GM19023 (cell line): ENCODE results near the gene SH2D1B.
"Not testable (repeated sequence)": the region's sequence is repeated elsewhere in the genome, so short reads cannot be mapped to it uniquely, and the experiment has no call there.

Source experiments
- ATAC-seq: cut with Tn5 transposase; IDR thresholded peaks from one replicate; pipeline ENCODE4 v1.9.1; 2021; ENCODE audit warnings: mild to moderate bottlenecking, moderate library complexity; ENCODE audit not compliant: unreplicated experiment

The SH2D1B gene

DNA sequence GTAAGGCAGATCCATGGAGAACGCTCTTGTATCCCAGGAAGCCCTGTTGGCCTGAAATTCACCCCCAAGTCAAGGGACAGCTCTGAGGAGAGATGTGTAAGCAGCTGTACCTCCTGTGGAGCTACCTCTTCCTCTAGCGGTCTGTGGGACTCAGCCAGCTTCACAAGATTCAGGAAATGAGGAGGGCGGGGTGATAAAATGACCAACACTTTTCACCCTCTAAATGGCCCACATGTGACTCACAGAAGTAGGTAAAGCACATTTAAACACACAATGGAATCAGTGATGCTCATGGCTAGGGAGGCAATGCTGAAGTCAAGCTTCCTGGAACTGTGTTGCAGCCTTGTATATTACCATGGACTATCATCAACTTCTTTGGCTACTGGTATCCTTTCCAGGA lies at the start of gene SH2D1B:
Gene SH2D1B, minus strand, starts transcription at position 135 of the 400 bp plus-strand sequence. Its CDS starts 120 bp downstream, at position 15.
- no peak for ATAC-seq

DNA sequence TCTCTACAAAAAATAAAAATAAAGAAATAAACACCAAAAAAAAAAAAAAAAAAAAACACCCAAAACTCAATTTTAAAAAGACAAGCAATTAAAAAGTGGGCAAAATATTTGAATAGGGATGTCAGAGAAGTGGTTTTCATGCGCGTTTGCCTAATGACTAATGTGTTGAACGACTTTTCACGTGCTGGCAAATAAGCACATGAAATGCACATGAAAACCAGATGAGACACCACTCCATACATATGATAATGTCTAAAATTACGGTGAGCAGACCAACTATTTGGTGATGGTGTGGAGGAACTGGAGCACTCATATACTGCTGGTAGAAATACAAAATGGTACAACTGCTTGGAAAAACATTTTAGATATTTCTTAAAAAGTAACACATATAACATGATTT lies 46.3 kb upstream of the SH2D1B start:
- no peak for ATAC-seq

DNA sequence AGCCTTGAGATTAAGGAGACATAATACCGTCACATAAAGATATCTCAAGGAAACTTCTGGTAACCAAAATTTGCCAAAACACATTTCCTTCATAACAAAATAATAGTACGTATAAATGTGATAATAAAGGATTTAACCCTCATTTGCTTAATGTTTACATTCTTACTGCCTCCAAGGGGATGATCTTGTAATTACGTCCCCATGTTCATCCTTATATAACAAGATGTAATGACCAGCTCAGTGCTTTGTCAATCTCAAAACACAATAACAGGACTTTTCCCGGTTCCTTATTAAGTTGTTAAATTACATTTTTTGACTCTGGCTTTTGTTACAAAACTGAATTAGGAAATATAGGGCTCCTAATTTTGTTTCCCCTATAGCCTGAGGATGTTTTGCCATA lies 44.4 kb upstream of the SH2D1B start:
- no peak for ATAC-seq

DNA sequence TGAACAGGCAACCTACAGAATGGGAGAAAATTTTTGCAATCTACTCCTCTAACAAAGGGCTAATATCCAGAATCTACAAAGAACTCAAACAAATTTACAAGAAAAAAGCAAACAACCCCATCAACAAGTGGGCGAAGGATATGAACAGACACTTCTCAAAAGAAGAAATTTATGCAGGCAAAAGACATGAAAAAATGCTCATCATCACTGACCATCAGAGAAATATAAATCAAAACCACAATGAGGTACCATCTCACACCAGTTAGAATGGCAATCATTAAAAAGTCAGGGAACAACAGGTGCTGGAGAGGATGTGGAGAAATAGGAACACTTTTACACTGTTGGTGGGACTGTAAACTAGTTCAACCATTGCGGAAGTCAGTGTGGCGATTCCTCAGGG lies 42.4 kb upstream of the SH2D1B start:
- not testable (repeated sequence) for ATAC-seq

DNA sequence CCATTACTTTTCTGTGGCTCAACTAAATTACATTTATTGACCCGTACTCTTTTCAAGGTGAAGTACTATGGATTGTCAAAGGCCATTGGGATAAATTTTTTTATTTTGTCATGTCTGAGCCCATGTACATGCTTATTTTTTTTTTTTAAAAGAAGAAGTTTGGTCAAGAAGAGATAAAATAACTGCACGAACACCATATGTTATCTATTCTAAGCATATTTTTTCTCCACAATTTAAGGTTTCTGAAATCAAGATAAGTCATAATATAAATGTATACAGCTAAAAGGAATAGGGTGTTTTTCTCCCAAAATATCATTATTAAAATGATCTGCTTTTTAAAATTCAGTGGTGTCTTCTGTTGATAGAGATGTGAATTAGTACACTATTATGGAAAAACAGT lies 35.0 kb upstream of the SH2D1B start:
- no peak for ATAC-seq

DNA sequence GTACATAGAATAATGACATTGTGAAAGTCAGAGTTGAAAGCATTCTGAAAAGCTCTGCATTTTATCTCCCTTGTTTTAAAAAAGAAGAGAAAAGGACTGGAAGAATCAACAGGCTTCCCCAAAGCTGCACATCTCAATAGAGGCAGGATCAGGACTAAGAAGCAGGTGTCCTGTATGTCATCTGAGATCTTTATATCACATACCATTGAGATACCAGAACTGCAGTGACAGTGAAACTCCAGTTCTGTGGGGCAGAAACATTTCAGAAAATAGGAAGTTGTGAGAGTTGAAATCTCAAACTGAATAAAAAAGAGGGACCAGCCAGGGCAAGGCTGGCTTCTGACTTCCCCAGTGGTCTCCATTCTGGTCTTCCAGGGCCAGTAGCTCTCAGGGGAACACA lies 33.0 kb upstream of the SH2D1B start:
- no peak for ATAC-seq

GRCh38 chr1:162432977-162433713 lies 21.2 kb upstream of the SH2D1B start:
- not testable (repeated sequence) for ATAC-seq

GRCh38 chr1:162430583-162430982 lies 18.6 kb upstream of the SH2D1B start:
- no peak for ATAC-seq

DNA sequence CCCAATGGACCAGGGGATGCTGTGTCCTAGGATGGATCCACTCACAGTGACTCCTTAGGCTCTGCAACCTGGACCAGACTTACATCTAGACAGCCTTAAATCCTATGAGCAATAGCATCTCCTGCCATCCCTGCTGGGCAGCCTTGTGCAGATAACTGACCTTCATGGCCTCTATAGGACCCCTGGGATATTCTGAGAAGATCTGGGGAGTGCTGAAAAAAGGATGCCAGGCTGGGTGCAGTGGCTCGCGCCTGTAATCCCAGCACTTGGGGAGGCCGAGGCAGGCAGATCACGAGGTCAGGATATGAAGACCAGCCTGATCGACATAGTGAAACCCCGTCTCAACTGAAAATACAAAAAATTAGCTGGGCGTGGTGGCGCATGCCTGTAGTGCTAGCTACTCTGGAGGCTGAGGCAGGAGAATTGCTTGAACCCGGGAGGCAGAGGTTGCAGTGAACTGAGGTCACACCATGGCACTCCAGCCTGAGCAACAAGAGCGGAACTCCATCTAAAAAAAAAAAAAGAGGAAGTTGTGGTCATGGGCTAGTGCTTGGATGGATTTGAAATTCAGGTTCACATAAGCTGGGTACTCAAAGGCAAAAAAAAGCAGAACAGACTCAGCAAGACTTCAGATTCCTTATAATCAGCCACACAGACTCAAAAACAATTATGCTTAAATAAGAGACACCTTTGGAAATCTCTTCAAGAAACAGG lies 10.9 kb upstream of the SH2D1B start:
- ATAC-seq = no peak

DNA sequence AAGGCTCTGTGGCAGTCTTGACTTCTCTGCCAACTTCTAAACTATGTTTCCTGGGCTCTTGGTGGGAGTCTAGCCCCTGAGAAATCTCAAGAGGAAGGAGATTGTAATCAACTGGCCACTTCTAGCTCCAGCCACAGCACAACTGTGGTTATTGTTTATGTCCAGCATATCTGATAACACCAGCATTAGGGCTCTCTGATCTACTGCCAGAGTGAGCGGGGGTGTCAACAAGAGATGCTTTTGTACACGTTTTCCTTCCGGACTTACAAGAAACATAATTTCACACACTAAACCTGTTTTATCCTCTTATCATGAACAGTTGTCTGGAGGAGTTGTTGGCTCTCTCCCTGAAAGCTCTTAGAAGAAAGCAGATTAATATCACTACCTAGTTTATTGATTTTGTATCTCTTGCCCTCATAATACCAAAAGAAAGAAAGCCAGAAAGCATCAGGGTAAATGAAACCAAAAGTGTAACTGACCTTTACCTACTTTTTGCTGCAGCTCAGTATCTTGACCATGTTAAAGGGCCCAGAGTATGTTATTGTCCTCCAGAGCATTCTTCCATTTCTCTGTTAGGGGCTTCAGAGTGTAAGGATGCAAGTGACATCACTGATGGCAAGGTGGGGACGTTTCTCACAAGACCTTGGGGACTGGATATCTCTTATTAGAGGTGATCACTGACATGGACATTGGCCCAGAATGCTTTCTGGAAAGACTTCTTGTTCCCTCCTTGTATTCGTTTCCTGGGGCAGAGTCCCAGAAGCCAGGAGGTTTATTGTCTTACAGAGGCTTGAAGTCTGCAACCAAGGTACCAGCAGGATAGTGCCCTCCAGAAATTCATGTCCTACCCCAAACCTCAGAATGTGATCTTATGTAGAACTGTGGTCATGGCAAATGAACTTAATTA lies 9.6 kb upstream of the SH2D1B start:
- ATAC-seq = no peak

GRCh38 chr1:162420120-162420519 lies 8.2 kb upstream of the SH2D1B start:
- ATAC-seq = no peak

- ATAC-seq = not testable (repeated sequence)
Observed at GRCh38 chr1:162419450-162419931, 7.6 kb upstream of the SH2D1B start.

- not testable (repeated sequence) for ATAC-seq
Observed at GRCh38 chr1:162418584-162418983, 6.6 kb upstream of the SH2D1B start.

GRCh38 chr1:162417650-162418049 lies 5.7 kb upstream of the SH2D1B start:
- no peak for ATAC-seq

GRCh38 chr1:162416909-162417308 lies 5.0 kb upstream of the SH2D1B start:
- ATAC-seq = no peak

GRCh38 chr1:162416215-162416614 lies 4.3 kb upstream of the SH2D1B start:
- no peak for ATAC-seq

GRCh38 chr1:162407539-162407938 lies 4.4 kb downstream of the SH2D1B start:
- ATAC-seq = no peak

GRCh38 chr1:162406811-162407210 lies 5.1 kb downstream of the SH2D1B start:
- ATAC-seq = no peak

GRCh38 chr1:162405800-162406199 lies 6.1 kb downstream of the SH2D1B start:
- ATAC-seq = no peak

GRCh38 chr1:162404550-162405160 lies 7.3 kb downstream of the SH2D1B start:
- no peak for ATAC-seq
